Stimulated activated CD4-positive, alpha-beta T cell treated with anti-CD3 and anti-CD28 coated beads, Interleukin-4, amount 100 ng/mL, for 1 hour (primary cell): ENCODE results near the gene ZBTB7B.

ENCODE experiments used
- DNase-seq: peaks from one replicate; pipeline ENCODE4 v3.0.0-alpha.2; 2020

The ZBTB7B gene

GRCh38 chr1:155063550-155064110, 61.0 kb downstream of the ZBTB7B start, which contains the start of gene EFNA4:
Gene EFNA4 (plus strand): TSS chr1:155063740. CDS start chr1:155063824, 84 bp downstream.
- DNase-seq: peak; percentile 85

GRCh38 chr1:155064111-155064831, 61.7 kb downstream of the ZBTB7B start:
- DNase-seq: peak; percentile 22

- DNase-seq: no peak
Measured at GRCh38 chr1:155064832-155065429, 62.3 kb downstream of the ZBTB7B start.

- no peak for DNase-seq
Measured at GRCh38 chr1:155066777-155067176, 64.2 kb downstream of the ZBTB7B start.
